Karpas-422 (cell line): ENCODE data around the gene TMEM167A. TPM values are rescaled to one million over a fixed set of nuclear protein-coding genes. Genes with fewer than 3 reads are reported as not detected.

Experiments
- DNase-seq: peaks from one replicate; pipeline ENCODE4 v3.0.0-alpha.2; 2015
- H2AFZ ChIP-seq: fragments of 200-600 bp; sonication (generic); 2 replicates; pipeline ENCODE4 v1.6.1; 2014; ENCODE audit warnings: antibody characterized with exemption, low read length, mixed read lengths
- H3K27ac ChIP-seq: fragments of 200-600 bp; sonication (generic); 2 replicates; pipeline ENCODE4 v1.5.1; 2014; ENCODE audit warnings: mild to moderate bottlenecking, low read length, moderate library complexity
- H3K27me3 ChIP-seq: fragments of 200-600 bp; sonication (generic); 2 replicates; pipeline ENCODE4 v1.6.1; 2014; ENCODE audit warnings: low read length, mixed read lengths
- H3K36me3 ChIP-seq: fragments of 200-600 bp; sonication (generic); 2 replicates; pipeline ENCODE4 v1.6.1; 2014; ENCODE audit warnings: low read length, mixed read lengths; ENCODE audit not compliant: insufficient read depth
- H3K4me1 ChIP-seq: fragments of 200-600 bp; sonication (generic); 2 replicates; pipeline ENCODE4 v1.6.1; 2014; ENCODE audit warnings: mild to moderate bottlenecking, low read length, mixed read lengths
- H3K4me2 ChIP-seq: fragments of 200-600 bp; sonication (generic); 2 replicates; pipeline ENCODE4 v1.6.1; 2014; ENCODE audit warnings: low read length, low read depth, mild to moderate bottlenecking; ENCODE audit not compliant: poor library complexity, severe bottlenecking
- H3K4me3 ChIP-seq: fragments of 200-600 bp; sonication (generic); 2 replicates; pipeline ENCODE4 v1.5.1; 2014; ENCODE audit warnings: mild to moderate bottlenecking, antibody characterized with exemption, low read length, mixed read lengths
- H3K79me2 ChIP-seq: fragments of 200-600 bp; sonication (generic); 2 replicates; pipeline ENCODE4 v1.6.1; 2014; ENCODE audit warnings: mild to moderate bottlenecking, low read length, mixed read lengths
- H3K9ac ChIP-seq: fragments of 200-600 bp; sonication (generic); 2 replicates; pipeline ENCODE4 v1.6.0; 2014; ENCODE audit warnings: low read length
- H3K9me2 ChIP-seq: fragments of 200-600 bp; sonication (generic), shearing (Covaris generic); replicated peaks from 2 replicates; pipeline ENCODE4 v1.6.0; 2014; ENCODE audit warnings: mild to moderate bottlenecking, low read length, moderate library complexity; ENCODE audit not compliant: insufficient read depth
- H3K9me3 ChIP-seq: fragments of 300-700, 200-600 bp; sonication (generic); 2 replicates; pipeline ENCODE4 v1.6.1; 2014; ENCODE audit warnings: low read length, mixed read lengths
- H4K20me1 ChIP-seq: fragments of 200-600 bp; sonication (generic); 2 replicates; pipeline ENCODE4 v1.6.1; 2014; ENCODE audit warnings: mild to moderate bottlenecking, antibody characterized with exemption, low read length, low read depth; ENCODE audit not compliant: insufficient read depth
- total RNA-seq: library from RNA; depleted of rRNA; stranded (reverse); fragments of >200 nt; shearing (Covaris generic); gene quantifications from 2 replicates; pipeline ENCODE4 v1.2.3, GENCODE V29; 2014; ENCODE audit warnings: low replicate concordance; rRNA removed

Gene TMEM167A, protein sequence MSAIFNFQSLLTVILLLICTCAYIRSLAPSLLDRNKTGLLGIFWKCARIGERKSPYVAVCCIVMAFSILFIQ
- 32.6 and 94.9 TPM in 2 replicates for total RNA-seq

DNA sequence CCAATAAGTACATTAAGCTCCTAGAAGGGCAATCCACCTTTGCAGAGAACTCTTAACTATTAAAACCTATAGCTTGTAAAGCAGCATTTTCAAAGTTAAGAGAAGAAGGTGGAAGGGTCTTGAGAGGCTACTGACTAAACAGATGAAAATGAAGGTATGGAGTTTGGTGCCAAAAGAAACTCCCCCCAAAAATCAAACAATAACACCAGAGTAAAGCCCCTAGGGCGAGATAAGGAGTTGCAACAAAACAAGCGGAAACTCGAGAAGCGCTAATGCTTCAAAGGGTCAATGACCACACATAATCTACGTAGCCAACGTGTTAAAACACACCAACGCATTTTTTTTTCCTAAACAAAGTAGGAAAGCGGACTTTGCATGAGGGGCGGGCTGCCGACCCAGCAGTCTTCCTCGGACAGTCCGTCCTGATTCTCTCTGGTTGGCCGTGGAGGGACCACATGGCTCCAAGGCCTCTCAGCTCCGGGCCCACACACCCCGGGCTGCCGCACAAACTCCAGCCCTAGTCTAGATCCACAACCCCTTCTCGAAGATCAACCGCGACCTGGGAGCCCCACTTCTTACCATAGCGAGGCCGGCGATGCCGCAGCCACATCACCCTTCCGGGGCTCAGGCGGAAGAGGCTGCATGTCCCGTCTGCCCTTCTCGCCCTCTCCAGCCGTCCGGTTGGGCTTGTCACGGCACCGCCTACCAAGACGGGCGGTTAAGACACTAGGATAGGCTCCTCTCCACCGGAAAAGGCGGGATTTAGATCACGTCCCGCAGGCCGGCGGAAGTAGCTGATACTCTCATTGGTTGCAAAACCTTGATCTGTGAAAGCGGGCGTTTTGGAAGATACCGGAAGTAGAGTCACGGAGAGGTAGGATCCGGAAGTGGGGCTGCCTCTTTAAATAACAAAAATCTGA, at the start of gene TMEM167A, which contains the start of gene XRCC4:
TMEM167A (minus strand) TSS at position 653 of the 920 bp plus-strand sequence; CDS start at position 582, 71 bp downstream.
XRCC4 (plus strand) TSS at position 806 of the 920 bp plus-strand sequence. CDS start 27,373 bp downstream, outside the sequence.
- no peaks in the 10 kb centered on the region for H3K27me3 ChIP-seq
- H4K20me1 ChIP-seq = no peaks in the 10 kb centered on the region
- H3K9me3 ChIP-seq = no peaks in the 10 kb centered on the region
- H3K79me2 ChIP-seq = peaks cover 87% of the 10 kb centered on the region
- DNase-seq = peak; percentile 99
- peak within 1 kb of the TSS; percentile 29; the same call in 1 of the 2 replicates for H2AFZ ChIP-seq
- peak within 1 kb of the TSS; percentile 76 for H3K4me3 ChIP-seq
- H3K4me2 ChIP-seq = peak within 1 kb of the TSS; percentile 95
- peaks cover 36% of the 10 kb centered on the region for H3K4me1 ChIP-seq
- peaks cover 18% of the 10 kb centered on the region for H3K36me3 ChIP-seq
- peak within 1 kb of the TSS; percentile 89 for H3K27ac ChIP-seq
- H3K9ac ChIP-seq = peak within 1 kb of the TSS; percentile 86
- no peaks in the 10 kb centered on the region for H3K9me2 ChIP-seq

DNA sequence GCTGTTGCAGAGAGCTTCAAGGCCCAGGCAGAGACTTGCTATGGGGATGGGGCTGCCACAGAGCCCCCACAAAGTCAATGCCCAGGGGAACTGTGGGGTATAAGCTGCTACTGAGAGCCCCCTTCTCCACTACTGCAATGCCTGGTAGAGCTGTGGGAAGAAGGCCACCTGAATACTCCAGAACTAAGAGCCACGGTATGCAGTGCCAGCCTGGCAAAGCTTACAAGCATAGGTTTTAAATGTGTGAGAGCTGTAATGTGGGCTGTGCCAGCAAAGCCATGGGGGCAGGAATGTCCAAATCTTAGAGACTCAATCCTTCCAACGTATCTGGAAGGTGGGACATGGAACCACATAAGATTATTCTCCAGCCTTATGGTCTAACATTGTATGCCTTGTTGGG, 49.3 kb upstream of the TMEM167A start:
- Histone ChIP-seq H3K27ac (no peak overlapping the region), H4K20me1 (no peaks in the 10 kb centered on the region), H3K9me2 (no peaks in the 10 kb centered on the region), H3K79me2 (0 out of 2 replicates have a peak, but pooled peaks cover 2% of the 10 kb centered on the region), H3K4me3 (no peak overlapping the region), H2AFZ (no peak overlapping the region), H3K27me3 (no peaks in the 10 kb centered on the region), H3K9ac (no peak overlapping the region), H3K4me1 (no peaks in the 10 kb centered on the region), H3K4me2 (no peak overlapping the region), H3K9me3 (peaks cover 12% of the 10 kb centered on the region; the same call in 1 of the 2 replicates), H3K36me3 (peaks cover 10% of the 10 kb centered on the region; the same call in 1 of the 2 replicates)
- DNase-seq = no peak

DNA sequence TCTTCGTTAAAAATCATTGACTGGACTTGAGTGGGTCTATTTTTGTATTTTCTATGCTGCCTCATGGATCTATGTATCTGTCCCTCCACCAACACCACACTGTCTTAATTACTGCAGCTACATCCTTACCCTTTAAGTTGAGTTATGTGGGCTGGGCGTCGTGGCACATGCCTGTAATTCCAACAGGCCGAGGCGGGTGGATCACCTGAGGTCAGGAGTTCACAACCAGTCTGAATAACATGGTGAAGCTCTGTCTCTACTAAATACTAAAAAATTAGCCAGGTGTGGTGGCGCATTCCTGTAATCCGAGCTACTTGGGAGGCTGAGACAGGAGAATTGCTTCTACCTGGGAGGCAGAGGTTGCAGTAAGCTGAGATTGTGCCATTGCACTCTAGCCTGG, 48.4 kb upstream of the TMEM167A start:
- H3K4me3 ChIP-seq = no peak overlapping the region
- no peak overlapping the region for H3K4me2 ChIP-seq
- H3K79me2 ChIP-seq = 0 out of 2 replicates have a peak, but pooled peaks cover 2% of the 10 kb centered on the region
- no peak overlapping the region for H3K27ac ChIP-seq
- H3K9me3 ChIP-seq = peaks cover 12% of the 10 kb centered on the region; the same call in 1 of the 2 replicates
- H3K36me3 ChIP-seq = peaks cover 10% of the 10 kb centered on the region; the same call in 1 of the 2 replicates
- no peaks in the 10 kb centered on the region for H3K27me3 ChIP-seq
- no peaks in the 10 kb centered on the region for H3K9me2 ChIP-seq
- H3K9ac ChIP-seq = no peak overlapping the region
- no peak overlapping the region for H2AFZ ChIP-seq
- no peaks in the 10 kb centered on the region for H4K20me1 ChIP-seq
- no peaks in the 10 kb centered on the region for H3K4me1 ChIP-seq
- DNase-seq = no peak

DNA sequence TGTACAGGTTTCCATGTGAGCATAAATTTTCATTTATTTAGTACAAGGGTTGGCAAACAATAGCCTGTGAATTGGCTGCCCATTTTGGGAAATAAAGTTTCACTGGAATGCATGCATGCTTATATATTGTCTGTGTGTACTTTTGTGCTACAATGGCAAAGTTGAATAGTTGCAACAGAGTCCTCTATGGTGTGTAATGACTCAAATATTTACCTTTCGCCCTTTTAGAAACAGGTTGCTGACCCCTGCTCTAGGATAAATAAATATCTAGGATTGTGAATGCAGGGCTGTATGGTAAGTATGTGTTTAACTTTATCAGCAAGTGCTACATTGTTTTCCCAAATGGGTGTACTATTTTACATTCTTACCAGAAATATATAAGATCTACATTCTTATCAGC, 47.4 kb upstream of the TMEM167A start:
- Histone ChIP-seq H3K4me1 (no peaks in the 10 kb centered on the region), H4K20me1 (no peaks in the 10 kb centered on the region), H3K9ac (no peak overlapping the region), H2AFZ (no peak overlapping the region), H3K27ac (no peak overlapping the region), H3K79me2 (0 out of 2 replicates have a peak, but pooled peaks cover 2% of the 10 kb centered on the region), H3K9me3 (peaks cover 12% of the 10 kb centered on the region; the same call in 1 of the 2 replicates), H3K4me2 (no peak overlapping the region), H3K27me3 (no peaks in the 10 kb centered on the region), H3K4me3 (no peak overlapping the region), H3K9me2 (no peaks in the 10 kb centered on the region), H3K36me3 (peaks cover 10% of the 10 kb centered on the region; the same call in 1 of the 2 replicates)
- DNase-seq = no peak

DNA sequence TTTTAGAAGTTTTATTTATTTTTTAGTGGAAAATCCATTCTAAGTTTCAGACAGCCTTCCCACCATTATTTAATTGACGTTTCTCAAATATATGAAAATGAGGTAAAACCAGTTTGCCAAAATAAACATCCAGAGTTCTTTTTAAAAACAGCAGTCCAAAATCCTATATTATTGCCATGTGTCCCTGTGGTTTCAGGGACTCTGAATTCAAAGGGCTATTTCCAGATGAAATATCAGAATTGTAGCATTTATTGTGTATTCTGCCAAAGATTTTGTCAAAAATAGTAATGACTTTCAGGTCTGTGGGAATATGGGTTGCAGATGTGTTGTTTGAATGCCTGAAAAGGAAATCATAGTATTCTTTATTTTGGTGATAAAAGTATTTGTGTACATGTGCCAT, 41.8 kb upstream of the TMEM167A start:
- Histone ChIP-seq H3K4me3 (no peak overlapping the region), H3K36me3 (peaks cover 19% of the 10 kb centered on the region; the same call in 1 of the 2 replicates), H3K79me2 (no peaks in the 10 kb centered on the region)

DNA sequence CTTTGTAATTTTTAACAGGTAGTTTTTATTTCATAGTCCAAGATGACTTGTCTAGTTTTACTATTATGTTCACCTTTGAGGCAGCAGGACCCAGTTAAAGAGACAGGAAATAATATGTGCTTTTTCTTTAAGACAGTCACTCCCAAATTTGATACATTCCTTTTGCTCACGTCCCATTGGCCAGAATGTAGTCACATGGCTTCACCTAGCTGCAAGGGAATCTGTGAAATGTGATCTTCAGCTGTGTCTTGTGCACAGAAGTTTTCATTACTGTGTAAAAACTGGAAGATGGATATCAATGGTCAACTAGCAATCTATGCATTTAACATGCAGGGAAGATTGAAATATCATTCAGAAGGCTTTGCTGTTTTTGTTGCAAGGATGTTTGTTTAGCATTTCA, 41.3 kb upstream of the TMEM167A start:
- Histone ChIP-seq H3K9ac (no peak overlapping the region), H2AFZ (no peak overlapping the region), H3K79me2 (no peaks in the 10 kb centered on the region), H3K4me3 (no peak overlapping the region), H3K27ac (no peak overlapping the region), H3K9me2 (no peaks in the 10 kb centered on the region), H3K27me3 (no peaks in the 10 kb centered on the region), H3K4me1 (no peaks in the 10 kb centered on the region), H3K4me2 (no peak overlapping the region), H3K9me3 (0 out of 2 replicates have a peak, but pooled peaks cover 2% of the 10 kb centered on the region), H3K36me3 (peaks cover 22% of the 10 kb centered on the region; the same call in 1 of the 2 replicates), H4K20me1 (no peaks in the 10 kb centered on the region)
- DNase-seq = peak; percentile 52

More for the DNA sequence above, 41.8 kb upstream of the TMEM167A start:
- H3K4me2 ChIP-seq = no peak overlapping the region
- H3K27ac ChIP-seq = no peak overlapping the region
- no peak for DNase-seq
- H4K20me1 ChIP-seq = no peaks in the 10 kb centered on the region
- H3K27me3 ChIP-seq = no peaks in the 10 kb centered on the region
- H3K4me1 ChIP-seq = no peaks in the 10 kb centered on the region
- H3K9me2 ChIP-seq = no peaks in the 10 kb centered on the region
- H3K9ac ChIP-seq = no peak overlapping the region
- H3K9me3 ChIP-seq = 0 out of 2 replicates have a peak, but pooled peaks cover 2% of the 10 kb centered on the region
- H2AFZ ChIP-seq = no peak overlapping the region

DNA sequence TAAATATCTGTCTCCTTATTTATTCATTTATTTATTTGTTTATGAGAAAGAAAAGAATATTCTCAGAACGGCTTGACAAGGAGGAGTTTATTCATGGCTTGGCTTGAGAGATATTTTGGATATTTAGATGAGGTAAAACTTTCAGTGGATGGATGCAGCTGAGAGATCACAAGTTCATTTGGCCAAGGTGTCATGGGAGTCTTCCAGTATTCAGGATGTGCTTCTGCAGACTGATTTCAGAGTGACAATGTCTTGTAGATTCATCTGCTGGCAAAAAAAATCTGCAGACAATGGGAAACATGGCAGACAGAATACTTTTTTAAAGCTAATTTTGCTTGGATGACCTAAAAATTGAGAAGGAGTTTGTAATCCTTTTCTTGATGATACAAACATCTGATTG, 38.6 kb upstream of the TMEM167A start:
- no peaks in the 10 kb centered on the region for H4K20me1 ChIP-seq
- no peak overlapping the region for H3K4me2 ChIP-seq
- H3K27ac ChIP-seq = no peak overlapping the region
- no peak overlapping the region for H3K9ac ChIP-seq
- H3K79me2 ChIP-seq = no peaks in the 10 kb centered on the region
- H3K9me2 ChIP-seq = no peaks in the 10 kb centered on the region
- DNase-seq = no peak
- no peak overlapping the region for H3K4me3 ChIP-seq
- peaks cover 2% of the 10 kb centered on the region; the same call in 1 of the 2 replicates for H3K9me3 ChIP-seq
- H3K4me1 ChIP-seq = no peaks in the 10 kb centered on the region
- no peak overlapping the region for H2AFZ ChIP-seq
- peaks cover 31% of the 10 kb centered on the region for H3K36me3 ChIP-seq
- H3K27me3 ChIP-seq = no peaks in the 10 kb centered on the region

DNA sequence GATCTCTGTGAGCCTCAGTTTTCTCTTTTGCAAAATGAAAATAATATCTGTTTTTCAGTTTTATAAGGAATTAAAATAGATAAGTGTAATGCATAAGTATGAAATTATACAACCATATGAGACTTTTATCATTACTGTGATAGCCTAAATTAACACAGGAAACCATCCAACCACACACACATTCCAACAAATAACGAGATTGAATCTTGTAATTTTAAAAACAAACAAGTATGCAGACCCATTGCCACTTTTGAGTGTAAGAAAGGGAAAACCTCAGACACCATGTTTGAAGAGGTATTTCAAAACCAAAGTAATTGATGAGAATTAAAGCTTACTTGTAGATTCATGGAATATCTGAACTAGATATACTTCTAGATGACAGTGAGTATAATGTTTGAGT, 32.2 kb upstream of the TMEM167A start:
- Histone ChIP-seq H3K27me3 (no peaks in the 10 kb centered on the region), H3K4me3 (no peak overlapping the region), H4K20me1 (no peaks in the 10 kb centered on the region), H2AFZ (no peak overlapping the region), H3K9ac (no peak overlapping the region), H3K9me2 (no peaks in the 10 kb centered on the region), H3K79me2 (peaks cover 5% of the 10 kb centered on the region; the same call in 1 of the 2 replicates), H3K27ac (no peak overlapping the region), H3K4me2 (no peak overlapping the region), H3K4me1 (no peaks in the 10 kb centered on the region), H3K9me3 (no peaks in the 10 kb centered on the region; the same call in 1 of the 2 replicates), H3K36me3 (peaks cover 12% of the 10 kb centered on the region)
- no peak for DNase-seq
